H1 (cell line): Measurements from ENCODE around the gene MGAT5.

Experiments used
- EZH2 ChIP-seq: fragments of 200-600 bp; sonication (generic); IDR thresholded peaks from 2 replicates; pipeline ENCODE4 v1.7.1; 2012; ENCODE audit warnings: low read depth, mild to moderate bottlenecking, moderate library complexity, low read length, inconsistent platforms; ENCODE audit not compliant: severe bottlenecking
- POLR2A ChIP-seq, 2 experiments: IDR thresholded peaks; 1 replicate in 1 of 2; 2 replicates in 1 of 2; pipeline ENCODE4 v1.6.1; 2011; ENCODE audit warnings: low read depth in 2 of 2, low read length in 2 of 2, mild to moderate bottlenecking in 2 of 2; ENCODE audit errors: control extremely low read depth in 1 of 2

- TF ChIP-seq POLR2A (IDR thresholded peaks at IDR 0.05; ENCODE audit: control extremely low read depth in 1 of 2, low read depth in 2 of 2, low read length in 2 of 2), result no peak
- TF ChIP-seq EZH2, result no peak
Measured at GRCh38 chr2:134217351-134217750, 36.5 kb upstream of the MGAT5 start.
